ENCODE results near the gene RBM12. TPM values are rescaled to one million over a fixed set of nuclear protein-coding genes. Genes with fewer than 3 reads are reported as not detected.

Gene RBM12
- total and polyA plus RNA-seq, 2 of the 4 experiments (the other 2 are of a cell fraction): 44.7 to 65.8 TPM

GRCh38 chr20:35611482-35611881, 53.2 kb downstream of the RBM12 start:
- Histone ChIP-seq H3K4me3 (ENCODE audit: insufficient read depth, low read depth, low read length) (no peak overlapping the region), H3K27me3 (ENCODE audit: control insufficient read depth, insufficient read depth, low read length) (no peaks in the 10 kb centered on the region), H3K27ac (ENCODE audit: insufficient read depth, low read length) (no peak overlapping the region), H2BK120ac (ENCODE audit: low read depth, low read length) (no peak overlapping the region), H4K8ac (ENCODE audit: low read depth in 2 of 2, low read length in 2 of 2) (no peak overlapping the region), H4K5ac (ENCODE audit: low read depth, low read length) (no peak overlapping the region), H3K18ac (ENCODE audit: low read depth, low read length) (no peak overlapping the region), H2BK5ac (ENCODE audit: low read depth, low read length, poor library complexity, severe bottlenecking) (no peak overlapping the region), H2AK9ac (replicated peaks; ENCODE audit: low read depth, low read length, poor library complexity) (no peak overlapping the region), H4K20me1 (ENCODE audit: insufficient read depth, low read length) (no peaks in the 10 kb centered on the region), H3K4me1 (ENCODE audit: control insufficient read depth, insufficient read depth, low read length) (0 out of 2 replicates have a peak, but pooled peaks cover 2% of the 10 kb centered on the region), H4K91ac (ENCODE audit: insufficient read depth, low read depth, low read length) (no peak overlapping the region), H3K14ac (replicated peaks; ENCODE audit: low read depth, low read length) (no peak overlapping the region), H3K23ac (ENCODE audit: low read depth, low read length) (no peak overlapping the region), H3K56ac (ENCODE audit: extremely low read depth, insufficient read depth, low read length) (no peak overlapping the region), H2BK15ac (ENCODE audit: low read depth, low read length) (no peak overlapping the region), H2BK20ac (ENCODE audit: low read depth, low read length) (no peak overlapping the region), H3K4me2 (ENCODE audit: low read depth, low read length) (no peak overlapping the region), H2AFZ (replicated peaks; ENCODE audit: low read length, poor library complexity) (no peak overlapping the region), H3K9ac (ENCODE audit: low read depth, low read length) (no peak overlapping the region), H3K9me3 (ENCODE audit: control insufficient read depth, insufficient read depth, low read length) (no peaks in the 10 kb centered on the region), H3K4ac (ENCODE audit: low read depth, low read length) (no peak overlapping the region), H3K79me1 (ENCODE audit: low read depth in 1 of 2, low read length in 2 of 2) (no peaks in the 10 kb centered on the region), H3K9me1 (ENCODE audit: insufficient read depth, low read length) (no peaks in the 10 kb centered on the region), H3K36me3 (ENCODE audit: control insufficient read depth, insufficient read depth, low read length) (no peaks in the 10 kb centered on the region), H2AK5ac (ENCODE audit: low read depth, low read length) (no peak overlapping the region)
- POLR2A ChIA-PET (ENCODE audit: unreplicated experiment): no interaction called here
- TF ChIP-seq RFX5 (IDR thresholded peaks at IDR 0.05; ENCODE audit: low read depth, low read length) (no peak), FOS (IDR thresholded peaks at IDR 0.05; ENCODE audit: low read depth, low read length) (no peak)
- ATAC-seq (ENCODE audit: low read depth) (no peak), DNase-seq (no peak)
- in situ Hi-C loops (cut with MboI; ENCODE audit: low sequenced_read_pairs) (no loop called here), dilution Hi-C loops (cut with HindIII; ENCODE audit: low sequenced_read_pairs, unreplicated experiment) (no loop called here), intact Hi-C loops (cut with micrococcal nuclease) (loop anchor here (10.0 kb wide), 1 partner anchor 97 kb away; no protein-coding TSS in a partner anchor)
- BruUV-seq (replicated peaks): no TSS peak
- CTCF ChIA-PET: no interaction called here
- WGBS, 2 experiments (ENCODE audit: extremely low coverage in 2 of 2, insufficient read length in 1 of 2): no CpG with 5 or more reads among the region's 2 CpGs

Data from IMR-90 (cell line).